Endothelial cell (in vitro differentiated cells): Measurements from ENCODE around the gene PCNX2. TPM values are rescaled to one million over a fixed set of nuclear protein-coding genes. Genes with fewer than 3 reads are reported as not detected.

Experiments
- DNase-seq: peaks from one replicate; pipeline ENCODE4 v3.0.0; 2021; ENCODE audit warnings: low spot score
- H3K27ac Mint-ChIP-seq: one replicate; pipeline ENCODE4 v1.8.0; 2021; ENCODE audit warnings: mixed read lengths, inconsistent platforms; ENCODE audit not compliant: unreplicated experiment
- H3K27me3 Mint-ChIP-seq: one replicate; pipeline ENCODE4 v1.8.0; 2021; ENCODE audit warnings: mild to moderate bottlenecking, moderate library complexity, mixed read lengths, inconsistent platforms; ENCODE audit not compliant: unreplicated experiment
- H3K36me3 Mint-ChIP-seq: one replicate; pipeline ENCODE4 v1.8.0; 2021; ENCODE audit warnings: mild to moderate bottlenecking, low read depth, mixed read lengths, inconsistent platforms; ENCODE audit not compliant: unreplicated experiment
- H3K4me1 Mint-ChIP-seq: one replicate; pipeline ENCODE4 v1.8.0; 2021; ENCODE audit warnings: mild to moderate bottlenecking, mixed read lengths, inconsistent platforms; ENCODE audit not compliant: unreplicated experiment
- H3K4me3 Mint-ChIP-seq: one replicate; pipeline ENCODE4 v1.8.0; 2021; ENCODE audit warnings: mild to moderate bottlenecking, mixed read lengths, inconsistent platforms; ENCODE audit not compliant: unreplicated experiment
- H3K9me3 Mint-ChIP-seq: one replicate; pipeline ENCODE4 v1.8.0; 2021; ENCODE audit warnings: mixed read lengths, inconsistent platforms; ENCODE audit not compliant: unreplicated experiment
- total RNA-seq: library from RNA; stranded (reverse); fragmentation: NEBNext Ultra II Directional; extraction: Animal tissue kit (Norgen Biotek cat#: 25700); gene quantifications from one replicate; pipeline ENCODE4 v1.2.1, GENCODE V29; 2021; ENCODE audit not compliant: unreplicated experiment
- TF ChIP-seq, protein P1 (sequence below): fragments of 200-600 bp; sonication (generic); IDR thresholded peaks from one replicate; pipeline ENCODE4 v1.5.0; 2021; ENCODE audit warnings: antibody characterized with exemption; ENCODE audit not compliant: unreplicated experiment

PCNX2 gene
- total RNA-seq, 1 donor from 2014 or later, result 24.0 TPM

DNA sequence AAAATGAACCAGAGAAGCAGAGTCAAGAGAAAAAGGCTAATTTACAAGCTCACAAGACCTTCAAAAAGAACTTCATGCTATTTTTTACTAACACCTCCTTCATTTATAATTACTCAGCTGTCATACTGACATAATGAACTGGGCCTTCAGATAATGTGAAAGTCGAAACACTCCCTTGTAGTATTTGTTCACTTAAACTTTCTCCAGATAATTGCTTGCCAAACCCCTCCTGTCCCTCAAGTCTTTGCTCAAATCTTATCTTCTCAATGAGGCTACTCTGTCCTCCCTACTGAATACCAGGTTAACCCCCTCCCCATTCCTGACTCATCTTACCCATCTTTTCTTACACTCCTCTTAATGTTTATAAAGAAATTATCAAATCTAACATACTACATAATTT is 20.9 kb upstream of the PCNX2 start:
- no peaks in the 10 kb centered on the region for H3K9me3 Mint-ChIP-seq
- no peaks in the 10 kb centered on the region for H3K27me3 Mint-ChIP-seq
- H3K4me1 Mint-ChIP-seq, result no peaks in the 10 kb centered on the region
- no peak overlapping the region for H3K27ac Mint-ChIP-seq
- TF ChIP-seq, protein P1, sequence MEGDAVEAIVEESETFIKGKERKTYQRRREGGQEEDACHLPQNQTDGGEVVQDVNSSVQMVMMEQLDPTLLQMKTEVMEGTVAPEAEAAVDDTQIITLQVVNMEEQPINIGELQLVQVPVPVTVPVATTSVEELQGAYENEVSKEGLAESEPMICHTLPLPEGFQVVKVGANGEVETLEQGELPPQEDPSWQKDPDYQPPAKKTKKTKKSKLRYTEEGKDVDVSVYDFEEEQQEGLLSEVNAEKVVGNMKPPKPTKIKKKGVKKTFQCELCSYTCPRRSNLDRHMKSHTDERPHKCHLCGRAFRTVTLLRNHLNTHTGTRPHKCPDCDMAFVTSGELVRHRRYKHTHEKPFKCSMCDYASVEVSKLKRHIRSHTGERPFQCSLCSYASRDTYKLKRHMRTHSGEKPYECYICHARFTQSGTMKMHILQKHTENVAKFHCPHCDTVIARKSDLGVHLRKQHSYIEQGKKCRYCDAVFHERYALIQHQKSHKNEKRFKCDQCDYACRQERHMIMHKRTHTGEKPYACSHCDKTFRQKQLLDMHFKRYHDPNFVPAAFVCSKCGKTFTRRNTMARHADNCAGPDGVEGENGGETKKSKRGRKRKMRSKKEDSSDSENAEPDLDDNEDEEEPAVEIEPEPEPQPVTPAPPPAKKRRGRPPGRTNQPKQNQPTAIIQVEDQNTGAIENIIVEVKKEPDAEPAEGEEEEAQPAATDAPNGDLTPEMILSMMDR, result no peak
- no peaks in the 10 kb centered on the region for H3K36me3 Mint-ChIP-seq
- DNase-seq, result no peak
- H3K4me3 Mint-ChIP-seq, result no peak overlapping the region

DNA sequence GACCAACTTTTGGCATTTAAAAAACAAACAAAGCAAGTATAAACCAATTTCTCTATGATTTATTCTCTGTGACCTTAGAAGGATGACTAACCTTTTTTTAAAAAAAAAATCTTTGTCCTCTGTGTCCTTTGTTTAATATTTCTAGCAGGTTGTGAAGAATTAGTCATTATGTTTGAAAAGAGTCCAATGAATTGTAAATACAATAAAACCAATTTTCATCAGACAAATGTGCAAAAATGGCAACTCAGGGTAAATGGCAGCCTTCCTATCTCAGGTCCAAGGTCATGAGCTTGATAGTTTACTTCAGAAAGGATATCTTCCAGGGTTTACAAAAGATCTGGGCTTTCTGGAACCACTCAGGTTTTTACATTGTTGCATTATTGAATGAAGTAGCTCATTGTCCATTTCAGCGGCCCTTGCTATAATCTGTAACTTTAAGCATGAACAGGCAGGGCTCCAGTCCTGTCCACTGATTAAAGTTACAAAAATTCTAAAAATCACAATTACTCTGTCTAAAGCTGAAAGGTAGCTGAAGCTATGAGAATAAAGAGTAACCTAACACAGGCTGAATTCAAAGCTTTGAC is 20.3 kb upstream of the PCNX2 start:
- H3K4me1 Mint-ChIP-seq, result no peaks in the 10 kb centered on the region
- H3K4me3 Mint-ChIP-seq, result no peak overlapping the region
- H3K36me3 Mint-ChIP-seq, result no peaks in the 10 kb centered on the region
- TF ChIP-seq, protein P1, result no peak
- H3K27me3 Mint-ChIP-seq, result no peaks in the 10 kb centered on the region
- DNase-seq, result no peak
- H3K9me3 Mint-ChIP-seq, result no peaks in the 10 kb centered on the region
- no peak overlapping the region for H3K27ac Mint-ChIP-seq

DNA sequence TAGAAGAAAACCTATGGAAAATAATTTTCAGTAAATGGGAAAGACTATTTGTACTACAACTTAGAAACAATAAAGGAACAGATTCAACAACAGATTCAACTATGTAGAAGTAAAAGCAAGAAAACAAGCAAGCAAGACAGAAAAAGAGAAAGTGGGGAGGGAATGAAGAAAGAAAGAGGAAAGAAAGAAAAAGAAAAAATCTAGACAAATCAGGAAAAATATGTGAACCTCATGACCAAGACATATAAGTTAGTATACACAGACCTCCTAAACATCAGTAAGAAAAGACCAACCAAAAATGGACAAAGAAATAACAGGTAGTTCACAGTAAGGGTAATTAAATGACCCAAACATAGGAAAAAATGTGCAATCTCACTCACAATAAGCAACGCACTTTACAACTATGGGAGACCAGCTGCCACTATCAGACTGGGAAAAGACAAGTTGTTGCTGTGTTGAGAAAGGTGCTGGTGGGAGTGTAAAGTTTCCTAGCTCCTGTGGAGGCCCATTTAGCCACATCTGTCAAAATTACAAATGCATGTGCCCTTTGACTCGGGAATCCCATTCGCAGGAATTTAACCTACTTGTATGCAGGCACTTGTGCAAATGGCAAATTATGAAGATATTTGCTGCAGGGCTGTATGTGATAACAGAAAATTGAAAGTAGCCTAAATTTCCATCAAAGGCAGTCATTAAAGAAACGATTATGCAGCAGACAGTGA is 18.1 kb upstream of the PCNX2 start:
- Mint-ChIP-seq H3K36me3 (no peaks in the 10 kb centered on the region), H3K27ac (no peak overlapping the region)

DNA sequence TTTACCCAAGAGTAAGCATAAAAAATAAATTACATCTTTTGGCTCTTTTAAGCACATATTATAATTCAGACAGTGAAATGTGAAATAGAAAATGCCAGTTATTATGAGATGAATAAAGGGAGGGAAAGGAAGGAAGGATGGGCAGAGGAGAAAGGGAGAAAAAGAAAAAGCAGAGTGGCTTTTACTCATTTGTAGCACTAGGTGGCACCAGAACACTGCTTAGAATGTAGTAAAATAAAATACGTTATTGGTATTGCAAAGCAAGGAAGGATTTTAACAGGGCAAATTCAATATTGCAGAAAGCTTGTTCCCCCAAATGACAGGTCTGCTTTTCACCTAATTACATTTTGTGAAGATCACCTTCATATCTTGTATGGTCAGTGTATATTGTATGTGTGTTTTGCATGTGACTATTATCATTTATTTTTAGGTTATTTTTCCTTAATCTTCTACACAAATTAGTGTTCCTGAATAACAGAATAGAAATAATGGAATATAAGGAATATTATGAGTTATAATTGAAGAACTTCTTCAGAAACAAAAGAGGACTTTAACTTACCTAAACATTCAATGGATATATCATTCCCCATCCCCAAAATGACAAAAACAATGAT is 9.1 kb upstream of the PCNX2 start:
- no peaks in the 10 kb centered on the region for H3K36me3 Mint-ChIP-seq
- TF ChIP-seq, protein P1, result peak; percentile 74
- no peak overlapping the region for H3K4me3 Mint-ChIP-seq
- no peak for DNase-seq
- H3K27me3 Mint-ChIP-seq, result no peaks in the 10 kb centered on the region
- H3K4me1 Mint-ChIP-seq, result no peaks in the 10 kb centered on the region
- no peak overlapping the region for H3K27ac Mint-ChIP-seq
- no peaks in the 10 kb centered on the region for H3K9me3 Mint-ChIP-seq

More for the DNA sequence above, 18.1 kb upstream of the PCNX2 start:
- no peak for DNase-seq
- H3K4me3 Mint-ChIP-seq, result no peak overlapping the region
- no peaks in the 10 kb centered on the region for H3K4me1 Mint-ChIP-seq
- no peaks in the 10 kb centered on the region for H3K9me3 Mint-ChIP-seq
- TF ChIP-seq, protein P1, result no peak
- no peaks in the 10 kb centered on the region for H3K27me3 Mint-ChIP-seq

DNA sequence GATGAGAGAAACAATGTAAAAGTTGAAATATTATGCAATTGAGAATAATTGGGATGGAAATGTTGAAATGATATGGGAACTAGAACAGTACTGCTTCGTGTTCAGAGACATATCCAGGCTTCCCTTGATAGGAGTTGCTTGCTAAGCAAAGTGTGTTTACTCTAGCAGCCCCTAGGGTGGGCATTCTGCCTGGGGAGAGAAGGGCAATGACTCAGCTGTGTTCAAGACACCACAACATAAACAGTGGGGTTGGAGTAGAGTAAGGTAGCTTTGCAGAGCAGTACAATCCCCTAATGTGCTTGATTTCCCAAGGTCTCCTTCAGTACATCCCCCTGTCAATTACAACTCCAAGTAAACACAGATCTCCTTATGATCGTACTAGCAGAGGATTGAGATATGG is 4.8 kb upstream of the PCNX2 start:
- Mint-ChIP-seq H3K36me3 (no peaks in the 10 kb centered on the region), H3K4me3 (no peak overlapping the region), H3K27me3 (peaks cover 2% of the 10 kb centered on the region), H3K9me3 (no peaks in the 10 kb centered on the region), H3K27ac (no peak overlapping the region), H3K4me1 (peaks cover 4% of the 10 kb centered on the region)
- DNase-seq, result no peak
- TF ChIP-seq, protein P1, result no peak
